HepG2 (cell line): ENCODE data around the gene EDN2. TPM values are rescaled to one million over a fixed set of nuclear protein-coding genes. Genes with fewer than 3 reads are reported as not detected.

Experiments used
- ATAC-seq: fragments of 200-7000 bp; cut with Tn5 transposase; 3 replicates; pipeline ENCODE4 v1.9.1; 2020; ENCODE audit warnings: mild to moderate bottlenecking, moderate library complexity
- BruUV-seq: library from RNA; stranded (reverse); fragments of 400-500 nt; replicated peaks from 2 replicates; lab custom pipeline; 2021; lab: Mats Ljungman, UMichigan
- CTCF ChIA-PET: fragments of 300-600 bp; formaldehyde crosslinking; extraction: SDS; loops from one replicate; lab custom pipeline; 2021; ENCODE audit warnings: low total read pairs, inconsistent platforms, low intra/inter-chr PET ratio; lab: Yijun Ruan, JAX
- POLR2A ChIA-PET: fragments of 350-600 bp; sonication (Branson Sonifier 250); formaldehyde crosslinking; loops from one replicate; lab custom pipeline; 2020; ENCODE audit warnings: antibody characterized with exemption, inconsistent platforms; lab: Yijun Ruan, JAX
- DNase-seq: peaks from one replicate; pipeline ENCODE4 v3.0.0-alpha.2; 2015; ENCODE audit warnings: low spot score
- FAIRE-seq: peaks from 3 replicates; lab custom pipeline; 2011; peaks lifted over from hg19 to GRCh38; lab: Jason Lieb, UNC
- H2AFZ ChIP-seq: one replicate; pipeline ENCODE4 v1.6.1; 2011; ENCODE audit warnings: low read length, inconsistent platforms
- H3K27ac ChIP-seq: fragments of 300-600 bp; 3 replicates; pipeline ENCODE4 v1.8.0; 2011; ENCODE audit warnings: mixed run types, mild to moderate bottlenecking, mixed read lengths, low read length, inconsistent platforms; ENCODE audit not compliant: insufficient read depth; ENCODE audit errors: extremely low read length
- H3K27me3 ChIP-seq, 2 experiments: fragments of 200-600 bp in 1 of 2; 2 replicates in 1 of 2; 3 replicates in 1 of 2; pipeline versions ENCODE4 v1.6.0 to v1.8.0; 2011; ENCODE audit warnings: low read length in 2 of 2, mild to moderate bottlenecking in 2 of 2, moderate library complexity in 2 of 2, inconsistent platforms in 1 of 2; ENCODE audit not compliant: insufficient read depth in 2 of 2, control insufficient read depth in 1 of 2
- H3K36me3 ChIP-seq, 2 experiments: fragments of 200-600 bp in 1 of 2; replicated peaks in 1 of 2; 2 replicates in 1 of 2; 3 replicates in 1 of 2; pipeline versions ENCODE4 v1.5.1 to v1.8.0; 2011; ENCODE audit warnings: low read length in 2 of 2, inconsistent platforms in 1 of 2; ENCODE audit not compliant: insufficient read depth in 2 of 2, control insufficient read depth in 1 of 2
- H3K4me1 ChIP-seq: 2 replicates; pipeline ENCODE4 v1.5.1; 2012; ENCODE audit warnings: low read length, inconsistent platforms; ENCODE audit not compliant: insufficient read depth
- H3K4me2 ChIP-seq: 2 replicates; pipeline ENCODE4 v1.6.0; 2011; ENCODE audit warnings: low read depth, low read length, inconsistent platforms
- H3K4me3 ChIP-seq, 3 experiments: fragments of 200-600 bp in 1 of 3; sonication (generic), shearing (Covaris generic) in 1 of 3; replicated peaks in 1 of 3; 2 replicates each; pipeline ENCODE4 v1.5.1; 2011 to 2016; ENCODE audit warnings: low read length in 3 of 3, inconsistent platforms in 2 of 3, low read depth in 2 of 3, mild to moderate bottlenecking in 2 of 3, control low read depth in 1 of 3, mixed read lengths in 1 of 3; ENCODE audit not compliant: insufficient read depth in 1 of 3
- H3K79me2 ChIP-seq: one replicate; pipeline ENCODE4 v1.6.1; 2011; ENCODE audit warnings: low read length, inconsistent platforms; ENCODE audit not compliant: insufficient read depth
- H3K9ac ChIP-seq: 2 replicates; pipeline ENCODE4 v1.6.0; 2011; ENCODE audit warnings: mild to moderate bottlenecking, low read depth, low read length, inconsistent platforms; ENCODE audit not compliant: insufficient read depth
- H3K9me3 ChIP-seq: 2 replicates; pipeline ENCODE4 v1.5.1; 2012; ENCODE audit warnings: mild to moderate bottlenecking, low read length
- H4K20me1 ChIP-seq: 2 replicates; pipeline ENCODE4 v1.6.0; 2011; ENCODE audit warnings: inconsistent platforms, mild to moderate bottlenecking, low read length, moderate library complexity; ENCODE audit not compliant: insufficient read depth
- FOXA1 ChIP-seq, 2 experiments: fragments of 450-650 bp in 1 of 2; sonication (generic) in 1 of 2; formaldehyde crosslinking in 1 of 2; IDR thresholded peaks; 2 replicates each; pipeline versions ENCODE4 v1.4.0 to v1.6.1; 2016 to 2020; ENCODE audit warnings: missing genetic modification reagents in 1 of 2
- MAFF ChIP-seq: IDR thresholded peaks from 2 replicates; pipeline ENCODE4 v1.6.1; 2011; ENCODE audit warnings: low read depth, low read length, improper control_type of control experiment
- MAFK ChIP-seq, 2 experiments: IDR thresholded peaks in 1 of 2; conservative IDR thresholded peaks in 1 of 2; 2 replicates each; pipeline ENCODE4 v1.6.1; 2011; ENCODE audit warnings: improper control_type of control experiment in 2 of 2, low read length in 2 of 2
- RBAK ChIP-seq: sonication (generic); formaldehyde crosslinking; IDR thresholded peaks from 2 replicates; pipeline ENCODE4 v1.5.1; 2020; ENCODE audit warnings: mild to moderate bottlenecking, missing genetic modification reagents
- REL ChIP-seq: sonication (generic); formaldehyde crosslinking; conservative IDR thresholded peaks from 2 replicates; pipeline ENCODE4 v1.8.0; 2022; ENCODE audit warnings: mild to moderate bottlenecking, missing genetic modification reagents, moderate library complexity
- WGBS: methylation state at CpG from one replicate; pipeline ENCODE4 v1.1.6; 2017; ENCODE audit warnings: low lambda C conversion rate; 5-methylcytosine and 5-hydroxymethylcytosine counted together
- in situ Hi-C: cut with HindIII; loops from 2 replicates; pipeline ENCODE4 v1.10.0; 2017; ENCODE audit warnings: low pct_unique_long_range_greater_than_20kb; ENCODE audit not compliant: extremely low pct_ligation_motif_present
- intact Hi-C: fragments of 100-400 bp; cut with micrococcal nuclease; formaldehyde crosslinking; loops from one replicate; pipeline ENCODE4 v1.10.0; 2022; ENCODE audit not compliant: unreplicated experiment
- polyA plus RNA-seq, 8 experiments: library from polyadenylated mRNA; depleted of rRNA in 3 of 8; stranded (reverse) in 7 of 8; unstranded in 1 of 8; fragments of >200 nt; fragmentation: Illumina TruSeq in 4 of 8; extraction: Trizol in 4 of 8; gene quantifications; 2 replicates each; pipeline versions ENCODE4 v1.2.1 to v1.2.3, GENCODE V29; 2011 to 2016; ENCODE audit warnings: low read depth in 4 of 8, missing spikeins in 1 of 8, mixed read lengths in 1 of 8; ENCODE audit not compliant: insufficient read depth in 1 of 8
- total RNA-seq, 5 experiments: library from RNA; depleted of rRNA; stranded (reverse); fragments of >200 nt; fragmentation: Illumina TruSeq; extraction: Trizol; gene quantifications; 2 replicates each; pipeline ENCODE4 v1.2.3, GENCODE V29; 2016; ENCODE audit warnings: low read depth in 1 of 5
- TF ChIP-seq, protein P1 (sequence below): conservative IDR thresholded peaks from 2 replicates; pipeline ENCODE4 v1.6.1; 2018; ENCODE audit warnings: missing genetic modification reagents

The EDN2 gene
- total and polyA plus RNA-seq, 2 of the 13 experiments (the other 11 are each of a cell fraction or from before 2014, with no cell fraction given): not detected

DNA sequence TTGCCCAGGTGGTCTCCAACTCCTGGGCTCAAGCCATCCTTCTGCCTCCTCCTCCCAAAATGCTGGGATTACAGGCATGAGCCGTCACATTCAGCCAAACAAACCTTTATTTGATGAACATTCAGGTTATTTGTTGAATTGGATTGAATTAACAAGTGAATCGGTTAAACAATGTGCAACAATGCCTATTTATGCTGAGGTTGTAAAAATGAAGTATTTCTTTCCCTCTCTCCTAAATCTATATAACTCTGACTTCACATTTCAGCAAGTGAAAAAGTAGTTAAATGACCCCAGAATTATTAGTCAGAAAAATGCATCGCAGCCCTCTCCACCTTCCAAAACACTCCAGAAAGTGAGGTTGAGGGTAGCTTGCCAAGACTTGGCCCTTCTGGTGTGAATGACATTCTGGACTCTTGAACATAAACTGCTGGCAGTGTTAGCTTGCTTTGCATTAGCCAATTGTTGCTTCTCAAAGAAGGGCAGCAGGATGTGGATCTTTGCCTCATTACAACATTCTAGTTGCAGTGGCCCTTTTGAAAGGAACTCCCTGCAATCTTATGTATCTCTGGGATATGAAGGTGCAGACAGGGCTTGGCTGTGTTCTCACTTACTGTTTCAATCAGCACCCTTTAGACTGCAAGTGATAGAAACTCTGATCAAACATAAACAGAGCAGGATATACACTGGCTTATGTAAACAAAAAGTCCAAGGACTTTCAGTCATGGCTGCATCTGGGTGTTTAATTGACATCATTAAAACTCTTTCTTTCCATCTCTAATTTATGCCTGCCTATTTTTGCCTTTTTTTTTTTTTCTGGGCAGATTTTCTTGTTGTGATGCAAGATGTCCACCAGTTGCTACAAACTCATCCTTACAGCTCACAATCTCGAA, 22.4 kb downstream of the EDN2 start:
- peak; percentile 65 for ATAC-seq
- in situ Hi-C loops (no loop called here), intact Hi-C loops (no loop called here)
- Histone ChIP-seq H4K20me1 (no peaks in the 10 kb centered on the region), H3K27ac (no peak overlapping the region), H3K9ac (no peak overlapping the region), H3K27me3 (peaks cover 2 to 10% of the 10 kb centered on the region in 2 experiments; a peak in 4 of 5 replicates), H3K4me1 (peaks cover 14% of the 10 kb centered on the region), H3K4me2 (no peak overlapping the region), H3K36me3 (no peaks in the 10 kb centered on the region), H3K4me3 (no peak overlapping the region), H3K9me3 (no peaks in the 10 kb centered on the region), H2AFZ (no peak overlapping the region), H3K79me2 (no peaks in the 10 kb centered on the region)
- no TSS peak for BruUV-seq
- TF ChIP-seq, protein P1, sequence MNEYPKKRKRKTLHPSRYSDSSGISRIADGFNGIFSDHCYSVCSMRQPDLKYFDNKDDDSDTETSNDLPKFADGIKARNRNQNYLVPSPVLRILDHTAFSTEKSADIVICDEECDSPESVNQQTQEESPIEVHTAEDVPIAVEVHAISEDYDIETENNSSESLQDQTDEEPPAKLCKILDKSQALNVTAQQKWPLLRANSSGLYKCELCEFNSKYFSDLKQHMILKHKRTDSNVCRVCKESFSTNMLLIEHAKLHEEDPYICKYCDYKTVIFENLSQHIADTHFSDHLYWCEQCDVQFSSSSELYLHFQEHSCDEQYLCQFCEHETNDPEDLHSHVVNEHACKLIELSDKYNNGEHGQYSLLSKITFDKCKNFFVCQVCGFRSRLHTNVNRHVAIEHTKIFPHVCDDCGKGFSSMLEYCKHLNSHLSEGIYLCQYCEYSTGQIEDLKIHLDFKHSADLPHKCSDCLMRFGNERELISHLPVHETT (CRISPR knock-in tag): no peak
- no peak for TF ChIP-seq REL (CRISPR knock-in tag)
- TF ChIP-seq MAFF: peak; percentile 80
- peak; percentile 77 to 86 for TF ChIP-seq MAFK (conservative IDR thresholded peaks at IDR 0.05 in 1 of 2, IDR thresholded peaks at IDR 0.05 in 1 of 2; ENCODE audit: low read length in 2 of 2)
- 0 out of 2 replicates have a peak, but pooled peaks have one; percentile 11 for TF ChIP-seq FOXA1 (IDR thresholded peaks at IDR 0.05)
- no peak for TF ChIP-seq FOXA1 (CRISPR knock-in tag; IDR thresholded peaks at IDR 0.05)
- no peak for TF ChIP-seq RBAK
- WGBS: 21% methylated on average over 4 of the region's 4 CpGs
- DNase-seq: peak; percentile 7
- FAIRE-seq: peak; percentile 8
- ChIA-PET CTCF (no interaction called here), POLR2A (no interaction called here)
